T follicular helper cell (primary cell): ENCODE data around the gene HDAC7.

Source experiments
- DNase-seq: peaks from one replicate; pipeline ENCODE4 v3.0.0-alpha.2; 2020; ENCODE audit warnings: low read depth
- total RNA-seq, 2 experiments: gene quantifications; one replicate each; lab custom pipeline; 2026; lab: John Stamatoyannopoulos, UW

The HDAC7 gene
- 188 to 207 reads per million in 2 experiments for total RNA-seq

- peak; percentile 60 for DNase-seq
These were observed at the start of gene HDAC7 for GRCh38 chr12:47819896-47820630. TSS of gene HDAC7 (minus strand) at chr12:47819903. CDS start at chr12:47819785, 118 bp downstream.

GRCh38 chr12:47868552-47869031, 48.9 kb upstream of the HDAC7 start:
- no peak for DNase-seq

DNA sequence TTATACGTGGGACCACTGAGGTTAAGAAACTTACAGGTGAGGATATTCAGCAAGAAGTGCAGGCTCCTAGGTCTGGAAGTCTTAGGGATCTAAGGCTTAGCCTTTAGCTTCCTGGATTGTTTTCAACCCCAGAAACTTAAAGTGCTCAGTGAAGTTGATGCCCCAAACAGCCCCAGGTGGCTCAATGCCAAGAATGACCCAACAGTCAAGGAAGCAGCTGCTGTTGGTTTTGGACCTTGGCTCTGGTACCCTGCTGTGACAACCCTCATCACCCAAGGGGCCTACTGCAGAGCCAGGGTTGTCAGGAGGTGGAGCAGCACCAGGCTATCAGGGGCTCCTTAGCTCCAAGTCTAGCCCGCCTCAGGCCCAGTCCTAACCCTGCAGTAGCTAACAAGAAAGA, 48.3 kb upstream of the HDAC7 start:
- no peak for DNase-seq

- DNase-seq: no peak
These were observed 47.8 kb upstream of the HDAC7 start for GRCh38 chr12:47867495-47867941.

DNA sequence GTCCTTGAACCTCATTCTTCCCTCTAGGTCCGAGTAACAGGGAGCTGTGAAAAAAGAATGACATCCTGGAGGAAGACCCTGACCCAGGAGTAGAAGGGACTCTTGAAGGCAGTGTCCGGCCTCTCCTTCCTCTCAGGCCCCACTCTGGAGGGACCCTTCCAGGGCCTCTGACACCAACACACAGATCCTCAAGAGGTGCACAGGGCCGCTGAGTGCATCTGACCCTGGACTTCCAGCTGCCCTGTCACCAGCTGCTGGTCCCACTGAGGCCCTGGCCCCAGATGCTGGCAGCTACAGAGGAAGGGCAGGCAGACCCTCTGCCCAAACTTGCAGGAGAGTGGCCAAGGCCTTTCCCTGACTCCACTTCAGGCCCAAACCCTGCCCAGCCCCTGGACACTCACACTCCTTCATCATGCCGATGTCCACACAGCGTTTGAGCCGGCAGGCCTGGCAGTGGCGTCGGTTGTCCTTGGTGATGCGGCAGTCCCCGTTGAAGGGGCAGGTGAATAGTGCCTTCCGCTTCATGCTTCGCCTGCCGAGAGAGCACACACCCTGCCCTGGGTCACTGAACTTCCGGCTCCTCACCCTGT, 45.0 kb upstream of the HDAC7 start:
- DNase-seq: no peak

DNA sequence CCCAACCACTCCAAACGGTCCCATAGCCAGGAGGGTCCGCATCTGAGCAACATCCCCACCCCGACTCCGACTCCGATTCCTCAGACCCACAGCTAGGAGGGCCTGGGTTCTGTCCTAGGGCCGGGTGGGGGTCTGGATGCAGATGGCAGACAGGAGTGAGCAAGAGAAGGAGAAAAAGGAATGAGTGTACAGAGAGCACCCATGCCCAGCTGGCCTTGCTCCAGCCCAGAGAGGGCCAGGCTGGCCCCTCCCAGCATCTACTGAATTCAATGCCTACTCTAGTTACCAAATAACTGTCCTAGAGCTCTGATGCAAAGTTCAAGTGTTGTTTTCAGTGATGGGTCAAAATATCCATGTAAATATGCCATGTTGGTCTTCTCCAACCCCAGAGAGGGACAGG, 44.3 kb upstream of the HDAC7 start:
- DNase-seq: no peak

- no peak for DNase-seq
These were observed 43.8 kb upstream of the HDAC7 start for GRCh38 chr12:47863467-47863866.

DNA sequence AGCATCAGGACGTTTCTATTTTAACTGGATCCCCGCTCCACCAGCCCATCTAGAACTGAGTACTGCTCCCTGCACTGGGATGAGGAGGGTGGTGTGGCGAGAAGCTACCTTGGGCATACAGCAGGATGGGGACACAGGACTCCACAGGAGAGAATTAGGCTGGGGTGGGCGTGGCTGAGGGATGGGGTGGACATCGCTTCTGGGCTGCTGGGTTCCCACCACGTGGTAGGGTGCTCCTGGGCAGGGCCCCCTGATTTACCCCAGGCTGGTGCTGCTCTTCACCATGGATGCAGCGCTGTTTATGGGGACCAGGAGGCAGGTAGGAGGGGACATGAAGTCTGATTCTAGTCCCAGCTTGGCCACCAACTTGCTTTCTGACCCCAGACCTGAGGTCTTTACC, 43.2 kb upstream of the HDAC7 start:
- DNase-seq: no peak

- no peak for DNase-seq
These were observed 42.6 kb upstream of the HDAC7 start for GRCh38 chr12:47862167-47862750.

DNA sequence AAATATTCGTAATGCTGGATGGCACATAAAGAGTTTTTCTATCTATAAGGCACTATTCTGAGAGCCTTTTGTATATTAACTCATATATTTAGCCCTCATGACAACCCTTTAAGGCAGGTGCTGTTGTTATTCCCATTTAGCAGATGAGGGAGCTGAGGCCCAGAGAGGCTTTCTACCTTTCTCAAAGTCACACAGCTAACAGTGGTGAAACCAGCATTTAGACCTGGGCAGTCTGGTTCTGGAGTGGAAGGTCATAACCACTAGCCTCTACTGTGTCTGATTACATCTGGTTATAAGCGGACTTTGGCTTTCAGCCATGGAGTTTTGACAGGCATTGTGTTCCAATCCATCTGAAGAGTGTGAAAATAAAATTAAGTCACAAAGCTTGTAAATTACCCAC, 41.2 kb upstream of the HDAC7 start:
- no peak for DNase-seq

DNA sequence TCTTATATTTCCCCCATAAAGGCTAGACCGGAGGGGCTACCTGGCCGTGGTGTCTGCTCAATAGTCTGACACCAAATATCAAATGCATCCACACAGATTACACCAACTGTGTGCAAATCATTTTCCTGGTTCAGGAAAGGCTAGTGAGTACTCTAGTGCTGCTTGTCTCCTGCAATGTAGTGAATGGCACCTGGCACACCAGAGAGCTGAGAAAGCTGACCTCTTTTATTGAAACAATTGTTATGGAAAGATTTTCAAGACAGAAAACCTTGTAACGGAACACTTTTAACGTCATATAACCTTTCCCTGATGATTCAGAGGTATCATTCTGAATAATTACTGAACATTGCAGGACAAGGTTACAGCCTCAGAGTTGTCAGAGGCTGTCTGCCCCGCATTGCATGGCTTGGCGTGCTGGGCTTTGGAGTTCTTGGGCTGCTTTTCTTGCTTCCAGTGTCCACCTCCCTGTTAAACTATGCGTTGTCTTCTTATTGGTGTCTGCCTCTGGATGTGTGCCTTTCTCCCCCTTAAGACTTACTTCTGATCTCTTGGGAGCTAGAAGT, 40.7 kb upstream of the HDAC7 start:
- DNase-seq: no peak

- no peak for DNase-seq
These were observed 39.0 kb upstream of the HDAC7 start for GRCh38 chr12:47858511-47859266.

DNA sequence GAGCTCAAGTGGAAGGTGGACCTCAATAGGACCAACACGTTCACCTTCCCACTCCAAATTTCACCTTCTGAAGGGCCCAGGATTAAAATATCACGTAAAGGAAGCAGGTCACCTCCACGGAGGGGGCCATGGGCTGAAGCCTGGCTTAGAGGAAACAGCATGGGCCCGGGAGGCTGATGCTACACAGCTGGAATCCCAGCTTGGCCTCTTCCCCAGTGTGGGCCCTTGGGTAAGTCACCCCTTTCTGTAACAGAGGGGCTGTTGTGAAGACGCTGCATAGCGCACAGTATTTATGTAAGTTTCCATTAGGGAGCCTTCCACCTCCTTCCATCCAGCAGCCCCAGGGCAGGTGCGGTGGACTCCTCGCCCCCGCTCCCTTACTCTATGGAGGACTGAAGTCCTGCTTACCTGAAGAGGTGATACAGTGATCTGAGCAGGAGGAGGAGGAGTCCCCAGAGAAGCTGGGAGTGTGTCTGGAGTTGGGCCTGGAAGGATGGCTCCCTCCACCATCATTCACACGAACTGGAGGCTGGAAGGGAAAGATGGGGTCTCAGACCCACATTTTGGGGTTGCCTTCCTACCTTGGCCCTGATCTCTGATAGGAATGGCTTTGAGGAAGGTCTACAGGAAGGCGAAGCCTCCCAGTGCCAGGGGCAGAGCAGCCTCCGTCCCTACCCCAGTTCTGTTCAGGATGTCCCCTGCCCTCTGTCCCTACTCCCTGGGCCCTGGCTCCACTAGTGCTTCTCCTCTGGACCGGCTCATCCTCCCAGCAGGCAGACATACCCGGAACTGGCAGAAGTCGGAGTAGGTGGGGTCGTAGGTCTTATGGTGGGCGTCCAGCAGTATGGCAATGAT, 37.2 kb upstream of the HDAC7 start:
- no peak for DNase-seq

DNA sequence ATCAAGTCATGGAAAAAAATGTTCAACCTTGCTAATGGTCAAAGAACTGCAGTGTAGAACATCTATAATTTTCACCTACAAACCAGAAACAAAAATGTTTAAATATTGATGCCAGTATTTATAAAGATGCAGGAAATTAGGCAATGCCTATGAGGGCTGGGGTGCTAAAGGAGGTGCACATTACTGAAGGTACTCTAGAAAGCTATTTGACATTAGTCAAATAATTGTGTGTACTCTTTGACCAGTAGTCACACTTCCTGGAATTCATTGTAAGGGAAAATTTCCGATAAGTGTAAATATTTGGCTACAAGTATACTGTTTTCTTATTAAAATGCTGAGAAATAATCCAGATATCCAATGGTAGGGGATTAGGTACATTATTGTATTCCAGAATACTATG, 36.4 kb upstream of the HDAC7 start:
- DNase-seq: no peak

DNA sequence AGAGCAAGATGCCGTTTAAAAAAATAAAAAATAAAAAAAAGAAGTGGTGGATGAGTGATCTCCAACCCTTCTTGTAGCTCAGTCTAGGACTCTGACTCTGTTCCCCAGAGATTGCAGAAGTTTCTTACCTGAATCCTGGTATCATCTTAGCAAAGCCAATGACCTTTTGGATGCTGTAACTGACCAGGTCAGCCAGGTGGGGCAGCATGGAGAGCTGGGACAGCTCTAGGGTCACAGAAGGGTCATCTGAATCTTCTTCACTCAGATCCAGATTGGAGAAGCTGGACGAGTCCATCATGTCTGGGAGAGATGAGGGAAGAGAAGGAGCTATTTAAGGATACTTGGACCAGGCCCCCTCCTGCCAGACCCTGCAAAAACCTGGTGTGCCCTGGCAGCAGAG, 35.8 kb upstream of the HDAC7 start:
- DNase-seq: no peak

- DNase-seq: no peak
These were observed 34.8 kb upstream of the HDAC7 start for GRCh38 chr12:47854531-47854930.

DNA sequence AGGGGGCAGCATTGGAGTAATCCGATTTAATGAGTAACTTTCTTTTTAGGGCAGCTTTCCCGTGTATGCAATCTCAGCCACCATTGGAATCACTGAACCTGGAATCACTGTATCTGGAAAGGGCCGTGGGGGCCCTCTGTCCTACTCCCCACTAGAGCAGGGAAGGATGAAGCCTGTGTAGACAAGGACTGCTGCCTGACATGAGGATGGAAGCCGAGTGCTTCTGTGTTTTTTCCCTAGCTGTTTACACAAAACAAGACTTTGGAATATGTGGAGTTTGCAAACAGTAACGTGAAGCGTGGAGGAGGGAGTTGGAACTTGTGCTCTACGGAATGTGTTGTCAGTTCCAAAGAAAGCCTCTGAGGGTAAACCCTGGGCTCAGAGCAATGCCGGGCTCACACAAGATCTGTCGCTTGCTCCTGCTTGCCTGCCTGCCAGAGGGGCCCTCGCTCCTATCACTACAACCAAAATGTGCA, 32.4 kb upstream of the HDAC7 start:
- DNase-seq: no peak

DNA sequence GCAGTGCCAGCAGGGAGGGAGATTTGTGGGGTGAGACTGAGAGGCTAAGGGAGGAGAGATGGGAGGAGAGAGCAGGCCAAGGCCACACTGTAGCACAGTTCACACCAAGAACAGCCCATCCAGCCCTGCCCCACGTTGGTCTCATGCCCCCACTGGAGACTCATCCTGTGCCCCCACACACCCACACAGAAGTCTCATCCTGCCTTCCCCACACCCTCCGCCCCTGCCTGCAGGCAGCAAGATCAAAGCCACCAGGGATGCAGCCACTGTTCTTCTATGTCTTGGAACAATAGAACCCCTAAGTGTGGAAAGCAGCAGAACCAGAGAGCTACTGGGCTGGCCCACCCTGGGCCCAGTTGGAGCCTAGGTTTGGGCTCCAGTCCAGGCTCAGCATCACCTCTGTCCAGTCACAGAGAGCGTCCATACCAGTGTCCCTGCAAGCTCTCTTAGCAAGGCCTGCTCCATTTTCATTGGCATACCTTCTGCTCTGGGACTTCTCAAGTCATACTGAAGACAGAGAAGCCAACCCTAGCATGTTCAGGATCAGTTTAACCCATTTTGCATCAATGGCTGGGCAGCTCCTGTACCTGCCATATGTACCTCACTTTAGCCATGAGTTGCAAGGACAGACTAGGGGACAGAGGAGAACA, 31.7 kb upstream of the HDAC7 start:
- DNase-seq: no peak

DNA sequence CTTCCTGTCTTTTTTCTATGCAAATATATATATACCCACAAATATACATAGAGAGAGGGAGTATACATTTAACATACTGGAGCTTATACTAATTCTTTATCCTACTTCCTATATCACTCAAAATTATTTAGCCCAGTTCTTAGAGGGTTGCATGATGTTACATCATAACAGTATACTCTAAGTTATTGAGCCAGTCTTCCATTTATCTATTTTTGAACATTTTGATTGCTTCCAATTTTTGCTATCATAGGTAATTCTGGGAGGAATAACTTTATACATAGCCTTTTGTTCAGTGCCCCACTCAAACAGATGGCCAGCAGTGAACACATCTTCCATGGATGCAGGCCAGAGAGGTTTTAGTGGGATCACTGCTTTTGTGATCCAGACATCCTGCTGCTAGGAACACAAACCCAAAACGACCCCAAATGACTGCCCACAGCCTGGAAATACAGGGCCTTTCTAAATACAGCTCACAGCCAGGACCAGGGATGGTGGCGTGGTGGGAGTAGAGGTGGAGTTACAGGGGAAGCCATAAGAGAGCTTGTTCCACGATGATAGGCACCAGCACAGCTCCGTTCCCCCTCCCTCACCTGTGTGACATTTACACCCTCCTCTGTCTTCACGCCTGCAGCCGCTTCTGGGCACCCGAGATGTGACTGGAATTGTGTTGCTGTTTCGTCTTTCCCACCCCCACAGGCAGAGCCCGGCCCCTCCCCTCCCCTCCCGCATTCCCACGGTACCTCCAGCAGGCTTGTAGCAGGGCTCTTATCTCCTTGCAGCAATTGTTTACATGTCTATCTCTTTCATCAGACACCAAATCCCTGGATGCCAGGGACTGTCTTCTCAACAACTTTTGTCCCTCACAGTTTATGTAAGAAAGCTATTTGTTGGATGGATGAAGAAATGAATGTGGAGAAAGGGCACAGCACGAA, 30.7 kb upstream of the HDAC7 start:
- no peak for DNase-seq
